HepG2 (cell line): ENCODE results near the gene POU2AF2. TPM values are rescaled to one million over a fixed set of nuclear protein-coding genes. Genes with fewer than 3 reads are reported as not detected.

ENCODE experiments used
- AHR ChIP-seq: IDR thresholded peaks from 2 replicates; pipeline ENCODE4 v1.6.1; 2018; ENCODE audit warnings: missing genetic modification reagents, missing compliant biosample characterization
- EHMT2 ChIP-seq: fragments of 200-600 bp; sonication (generic); IDR thresholded peaks from 2 replicates; pipeline ENCODE4 v1.7.0; 2017; ENCODE audit warnings: antibody characterized with exemption, low read depth, low read length, borderline replicate concordance
- ELF1 ChIP-seq: sonication (generic); formaldehyde crosslinking; IDR thresholded peaks from 2 replicates; pipeline ENCODE4 v1.4.0; 2020; ENCODE audit warnings: missing genetic modification reagents
- HOXD1 ChIP-seq: sonication (generic); formaldehyde crosslinking; IDR thresholded peaks from 2 replicates; pipeline ENCODE4 v1.5.0; 2020; ENCODE audit warnings: missing genetic modification reagents
- JARID2 ChIP-seq: sonication (generic); formaldehyde crosslinking; IDR thresholded peaks from 2 replicates; pipeline ENCODE4 v1.8.1; 2023; ENCODE audit warnings: missing genetic modification reagents, inconsistent platforms; ENCODE audit not compliant: insufficient replicate concordance
- KDM5B ChIP-seq: sonication (generic); formaldehyde crosslinking; IDR thresholded peaks from 2 replicates; pipeline ENCODE4 v1.4.0; 2020; ENCODE audit warnings: missing genetic modification reagents, mild to moderate bottlenecking, borderline replicate concordance
- LCORL ChIP-seq, 2 experiments: fragments of 450-650 bp in 1 of 2; sonication (generic) in 1 of 2; formaldehyde crosslinking in 1 of 2; IDR thresholded peaks; 2 replicates each; pipeline versions ENCODE4 v1.5.0 to v1.6.1; 2017 to 2020; ENCODE audit warnings: antibody characterized with exemption in 1 of 2, missing genetic modification reagents in 1 of 2
- MED8 ChIP-seq: sonication (generic); formaldehyde crosslinking; IDR thresholded peaks from 2 replicates; pipeline ENCODE4 v1.8.1; 2023; ENCODE audit warnings: mild to moderate bottlenecking, missing genetic modification reagents; ENCODE audit not compliant: insufficient replicate concordance
- NKX3-1 ChIP-seq: sonication (generic); formaldehyde crosslinking; IDR thresholded peaks from 2 replicates; pipeline ENCODE4 v1.5.0; 2020; ENCODE audit warnings: missing genetic modification reagents
- NR1H2 ChIP-seq: sonication (generic); formaldehyde crosslinking; IDR thresholded peaks from 2 replicates; pipeline ENCODE4 v1.8.1; 2022; ENCODE audit warnings: low read depth, missing genetic modification reagents, borderline replicate concordance
- RCOR2 ChIP-seq: IDR thresholded peaks from 2 replicates; pipeline ENCODE4 v1.6.1; 2016; ENCODE audit warnings: missing biosample characterization, missing genetic modification reagents
- REL ChIP-seq: sonication (generic); formaldehyde crosslinking; conservative IDR thresholded peaks from 2 replicates; pipeline ENCODE4 v1.8.0; 2022; ENCODE audit warnings: mild to moderate bottlenecking, missing genetic modification reagents, moderate library complexity
- TEAD2 ChIP-seq: sonication (generic); formaldehyde crosslinking; IDR thresholded peaks from 2 replicates; pipeline ENCODE4 v1.9.0; 2021; ENCODE audit warnings: missing genetic modification reagents
- ZBTB1 ChIP-seq: sonication (generic); formaldehyde crosslinking; IDR thresholded peaks from 2 replicates; pipeline ENCODE4 v1.4.0; 2020; ENCODE audit warnings: missing genetic modification reagents, borderline replicate concordance
- ZFP36 ChIP-seq: fragments of 150-350 bp; IDR thresholded peaks from 2 replicates; pipeline ENCODE4 v1.6.1; 2018; ENCODE audit warnings: borderline replicate concordance, low read length, low read depth; ENCODE audit not compliant: partially characterized antibody
- ZKSCAN1 ChIP-seq: fragments of 150-350 bp; IDR thresholded peaks from 2 replicates; pipeline ENCODE4 v1.6.1; 2014; ENCODE audit warnings: low read length
- ZNF354B ChIP-seq: sonication (generic); formaldehyde crosslinking; IDR thresholded peaks from 2 replicates; pipeline ENCODE4 v1.8.0; 2022; ENCODE audit warnings: mild to moderate bottlenecking, missing genetic modification reagents
- ZNF558 ChIP-seq: sonication (generic); formaldehyde crosslinking; IDR thresholded peaks from 2 replicates; pipeline ENCODE4 v1.9.0; 2022; ENCODE audit warnings: mild to moderate bottlenecking, missing genetic modification reagents, borderline replicate concordance
- ZNF607 ChIP-seq: sonication (generic); formaldehyde crosslinking; IDR thresholded peaks from 2 replicates; pipeline ENCODE4 v1.5.1; 2020; ENCODE audit warnings: missing genetic modification reagents, mild to moderate bottlenecking, borderline replicate concordance
- ZNF780A ChIP-seq: sonication (generic); formaldehyde crosslinking; IDR thresholded peaks from 2 replicates; pipeline ENCODE4 v1.8.0; 2022; ENCODE audit warnings: mild to moderate bottlenecking, missing genetic modification reagents, moderate library complexity
- ZNF839 ChIP-seq: sonication (generic); formaldehyde crosslinking; IDR thresholded peaks from 2 replicates; pipeline ENCODE4 v1.4.0; 2020; ENCODE audit warnings: missing genetic modification reagents, mild to moderate bottlenecking, borderline replicate concordance
- polyA plus RNA-seq, 8 experiments: library from polyadenylated mRNA; depleted of rRNA in 3 of 8; stranded (reverse) in 7 of 8; unstranded in 1 of 8; fragments of >200 nt; fragmentation: Illumina TruSeq in 4 of 8; extraction: Trizol in 4 of 8; gene quantifications; 2 replicates each; pipeline versions ENCODE4 v1.2.1 to v1.2.3, GENCODE V29; 2011 to 2016; ENCODE audit warnings: low read depth in 4 of 8, missing spikeins in 1 of 8, mixed read lengths in 1 of 8; ENCODE audit not compliant: insufficient read depth in 1 of 8
- total RNA-seq, 5 experiments: library from RNA; depleted of rRNA; stranded (reverse); fragments of >200 nt; fragmentation: Illumina TruSeq; extraction: Trizol; gene quantifications; 2 replicates each; pipeline ENCODE4 v1.2.3, GENCODE V29; 2016; ENCODE audit warnings: low read depth in 1 of 5
- TF ChIP-seq, protein P1 (sequence below): sonication (generic); formaldehyde crosslinking; conservative IDR thresholded peaks from 2 replicates; pipeline ENCODE4 v1.4.0; 2020; ENCODE audit warnings: mild to moderate bottlenecking, missing genetic modification reagents, moderate library complexity
- TF ChIP-seq, protein P2 (sequence below): IDR thresholded peaks from 2 replicates; pipeline ENCODE4 v1.4.0; 2020; ENCODE audit warnings: mild to moderate bottlenecking, missing genetic modification reagents

POU2AF2 gene
- total and polyA plus RNA-seq, 2 of the 13 experiments (the other 11 are each of a cell fraction or from before 2014, with no cell fraction given) = 0.11 TPM; not detected in 1

DNA sequence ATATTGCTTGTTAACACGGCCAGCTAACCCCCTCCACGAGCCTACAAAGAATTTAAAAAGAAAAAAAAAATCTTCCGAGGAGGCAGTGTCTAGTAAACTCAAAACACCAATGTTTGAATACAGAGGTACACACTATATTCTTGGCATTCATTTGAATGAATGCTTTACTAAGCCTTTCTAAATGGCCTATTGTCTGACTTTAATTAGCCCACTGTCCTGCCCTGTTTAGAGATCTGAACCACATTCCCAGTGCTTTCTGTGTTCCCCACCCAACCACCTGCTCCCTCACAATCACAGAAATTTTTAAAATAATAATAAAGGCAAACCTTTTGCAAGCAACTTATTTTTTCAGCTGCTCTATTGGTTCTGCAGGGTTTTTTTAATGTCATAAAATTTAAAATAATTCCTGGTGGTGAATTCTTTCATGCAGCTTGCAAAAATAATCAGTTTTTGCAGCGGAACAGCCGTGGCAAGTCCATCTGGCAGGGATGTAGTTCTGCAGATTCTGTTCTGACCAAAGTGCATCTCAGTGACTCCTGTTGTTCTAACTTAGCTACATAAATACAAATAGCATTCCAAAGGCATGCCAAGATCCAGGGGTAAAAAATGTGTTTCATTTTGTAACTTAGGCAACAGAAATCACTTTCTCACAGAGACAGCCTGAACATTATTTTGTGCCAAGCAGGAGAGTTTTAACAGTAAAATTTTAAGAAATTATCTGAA is 23.8 kb downstream of the POU2AF2 start (continued):
- no peak for TF ChIP-seq ZNF607 (CRISPR knock-in tag)
- TF ChIP-seq ZNF354B = no peak
- TF ChIP-seq RCOR2 (CRISPR knock-in tag) = no peak
- TF ChIP-seq MED8 = no peak
- no peak for TF ChIP-seq ZNF839
- TF ChIP-seq TEAD2 (CRISPR knock-in tag) = no peak
- no peak for TF ChIP-seq ELF1 (CRISPR knock-in tag)
- TF ChIP-seq, protein P1, sequence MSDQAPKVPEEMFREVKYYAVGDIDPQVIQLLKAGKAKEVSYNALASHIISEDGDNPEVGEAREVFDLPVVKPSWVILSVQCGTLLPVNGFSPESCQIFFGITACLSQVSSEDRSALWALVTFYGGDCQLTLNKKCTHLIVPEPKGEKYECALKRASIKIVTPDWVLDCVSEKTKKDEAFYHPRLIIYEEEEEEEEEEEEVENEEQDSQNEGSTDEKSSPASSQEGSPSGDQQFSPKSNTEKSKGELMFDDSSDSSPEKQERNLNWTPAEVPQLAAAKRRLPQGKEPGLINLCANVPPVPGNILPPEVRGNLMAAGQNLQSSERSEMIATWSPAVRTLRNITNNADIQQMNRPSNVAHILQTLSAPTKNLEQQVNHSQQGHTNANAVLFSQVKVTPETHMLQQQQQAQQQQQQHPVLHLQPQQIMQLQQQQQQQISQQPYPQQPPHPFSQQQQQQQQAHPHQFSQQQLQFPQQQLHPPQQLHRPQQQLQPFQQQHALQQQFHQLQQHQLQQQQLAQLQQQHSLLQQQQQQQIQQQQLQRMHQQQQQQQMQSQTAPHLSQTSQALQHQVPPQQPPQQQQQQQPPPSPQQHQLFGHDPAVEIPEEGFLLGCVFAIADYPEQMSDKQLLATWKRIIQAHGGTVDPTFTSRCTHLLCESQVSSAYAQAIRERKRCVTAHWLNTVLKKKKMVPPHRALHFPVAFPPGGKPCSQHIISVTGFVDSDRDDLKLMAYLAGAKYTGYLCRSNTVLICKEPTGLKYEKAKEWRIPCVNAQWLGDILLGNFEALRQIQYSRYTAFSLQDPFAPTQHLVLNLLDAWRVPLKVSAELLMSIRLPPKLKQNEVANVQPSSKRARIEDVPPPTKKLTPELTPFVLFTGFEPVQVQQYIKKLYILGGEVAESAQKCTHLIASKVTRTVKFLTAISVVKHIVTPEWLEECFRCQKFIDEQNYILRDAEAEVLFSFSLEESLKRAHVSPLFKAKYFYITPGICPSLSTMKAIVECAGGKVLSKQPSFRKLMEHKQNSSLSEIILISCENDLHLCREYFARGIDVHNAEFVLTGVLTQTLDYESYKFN (CRISPR knock-in tag) = peak; percentile 82
- TF ChIP-seq NKX3-1 (CRISPR knock-in tag) = no peak
- no peak for TF ChIP-seq JARID2
- no peak for TF ChIP-seq ZKSCAN1
- TF ChIP-seq ZNF558 = no peak
- no peak for TF ChIP-seq LCORL (IDR thresholded peaks at IDR 0.05)
- TF ChIP-seq LCORL (CRISPR knock-in tag; IDR thresholded peaks at IDR 0.05) = peak; percentile 26; the same call in 1 of the 2 replicates
- TF ChIP-seq ZBTB1 (CRISPR knock-in tag) = no peak
- TF ChIP-seq ZNF780A (CRISPR knock-in tag) = peak; percentile 98
- TF ChIP-seq KDM5B (CRISPR knock-in tag) = no peak
- TF ChIP-seq, protein P2, sequence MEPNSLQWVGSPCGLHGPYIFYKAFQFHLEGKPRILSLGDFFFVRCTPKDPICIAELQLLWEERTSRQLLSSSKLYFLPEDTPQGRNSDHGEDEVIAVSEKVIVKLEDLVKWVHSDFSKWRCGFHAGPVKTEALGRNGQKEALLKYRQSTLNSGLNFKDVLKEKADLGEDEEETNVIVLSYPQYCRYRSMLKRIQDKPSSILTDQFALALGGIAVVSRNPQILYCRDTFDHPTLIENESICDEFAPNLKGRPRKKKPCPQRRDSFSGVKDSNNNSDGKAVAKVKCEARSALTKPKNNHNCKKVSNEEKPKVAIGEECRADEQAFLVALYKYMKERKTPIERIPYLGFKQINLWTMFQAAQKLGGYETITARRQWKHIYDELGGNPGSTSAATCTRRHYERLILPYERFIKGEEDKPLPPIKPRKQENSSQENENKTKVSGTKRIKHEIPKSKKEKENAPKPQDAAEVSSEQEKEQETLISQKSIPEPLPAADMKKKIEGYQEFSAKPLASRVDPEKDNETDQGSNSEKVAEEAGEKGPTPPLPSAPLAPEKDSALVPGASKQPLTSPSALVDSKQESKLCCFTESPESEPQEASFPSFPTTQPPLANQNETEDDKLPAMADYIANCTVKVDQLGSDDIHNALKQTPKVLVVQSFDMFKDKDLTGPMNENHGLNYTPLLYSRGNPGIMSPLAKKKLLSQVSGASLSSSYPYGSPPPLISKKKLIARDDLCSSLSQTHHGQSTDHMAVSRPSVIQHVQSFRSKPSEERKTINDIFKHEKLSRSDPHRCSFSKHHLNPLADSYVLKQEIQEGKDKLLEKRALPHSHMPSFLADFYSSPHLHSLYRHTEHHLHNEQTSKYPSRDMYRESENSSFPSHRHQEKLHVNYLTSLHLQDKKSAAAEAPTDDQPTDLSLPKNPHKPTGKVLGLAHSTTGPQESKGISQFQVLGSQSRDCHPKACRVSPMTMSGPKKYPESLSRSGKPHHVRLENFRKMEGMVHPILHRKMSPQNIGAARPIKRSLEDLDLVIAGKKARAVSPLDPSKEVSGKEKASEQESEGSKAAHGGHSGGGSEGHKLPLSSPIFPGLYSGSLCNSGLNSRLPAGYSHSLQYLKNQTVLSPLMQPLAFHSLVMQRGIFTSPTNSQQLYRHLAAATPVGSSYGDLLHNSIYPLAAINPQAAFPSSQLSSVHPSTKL = peak; percentile 74
- no peak for TF ChIP-seq REL (CRISPR knock-in tag)
- TF ChIP-seq ZFP36 = peak; percentile 79
- no peak for TF ChIP-seq HOXD1 (CRISPR knock-in tag)
- no peak; the same call in 1 of the 2 replicates for TF ChIP-seq EHMT2
- no peak for TF ChIP-seq AHR (CRISPR knock-in tag)
- TF ChIP-seq NR1H2 (CRISPR knock-in tag) = no peak
